Spleen (tissue), 7 donors: ENCODE data around the gene TM9SF2.

Experiments
- CTCF ChIP-seq, 11 experiments: fragments of 200-600 bp in 7 of 11; fragments of 450-650 bp in 4 of 11; sonication (generic) in 4 of 11; IDR thresholded peaks in 8 of 11; conservative IDR thresholded peaks in 3 of 11; 1 replicate in 7 of 11; 2 replicates in 4 of 11; pipeline versions ENCODE4 v1.4.0 to v1.8.0; 2016 to 2021; ENCODE audit warnings: antibody characterized with exemption in 11 of 11, inconsistent platforms in 4 of 11, mild to moderate bottlenecking in 1 of 11
- POLR2A ChIP-seq, 3 donors: fragments of 450-650 bp; IDR thresholded peaks; one replicate each; pipeline ENCODE4 v1.5.1; 2017; ENCODE audit warnings: antibody characterized with exemption in 3 of 3, mild to moderate bottlenecking in 1 of 3
- POLR2AphosphoS5 ChIP-seq, 3 donors: sonication (generic); formaldehyde crosslinking; IDR thresholded peaks; one replicate each; pipeline ENCODE4 v1.5.1; 2017; ENCODE audit warnings: antibody characterized with exemption in 3 of 3
- donor health status: DM: no; HTN: no; CAD: no; lungs with moderate emphysema.
- donor health status: DM: no; HTN: no; CAD: no.
- donor health status: DM: no; HTN: no; CAD: no.

GRCh38 chr13:99596180-99596579 lies 94.9 kb downstream of the TM9SF2 start:
- TF ChIP-seq POLR2A (IDR thresholded peaks at IDR 0.05) (no peak), CTCF (IDR thresholded peaks at IDR 0.05 in 8 of 11, conservative IDR thresholded peaks at IDR 0.05 in 3 of 11) (no peak), POLR2AphosphoS5 (IDR thresholded peaks at IDR 0.05) (no peak)
